ENCODE measurements around the gene MYH10.
A peak's percentile ranks its signal among the peaks of the same experiment; 100 is the strongest.

The MYH10 gene

GRCh38 chr17:8490256-8491023 lies 140.1 kb downstream of the MYH10 start:
- no peak for DNase-seq

DNA sequence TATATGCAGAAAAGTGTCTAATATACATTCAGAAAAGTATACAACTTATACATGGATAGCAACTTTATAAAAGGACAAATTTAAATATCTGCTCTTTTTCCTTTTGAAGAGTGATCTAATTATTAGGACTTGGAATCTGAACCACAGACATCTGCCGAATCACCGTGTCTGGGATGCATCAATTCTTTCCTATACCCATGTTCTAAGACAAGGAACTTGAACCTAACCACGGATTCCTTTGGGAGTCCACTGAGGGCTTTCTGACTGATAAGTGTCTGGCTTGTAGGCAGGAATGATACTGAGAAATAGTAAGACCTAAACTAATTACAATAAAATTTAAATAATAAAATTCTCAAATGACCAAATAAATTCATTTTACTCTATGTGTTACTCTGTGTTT lies 140.7 kb downstream of the MYH10 start:
- no peak for DNase-seq

- no peak for DNase-seq
Observed at GRCh38 chr17:8488901-8489300, 141.6 kb downstream of the MYH10 start.

- no peak for DNase-seq
Observed at GRCh38 chr17:8488491-8488890, 142.0 kb downstream of the MYH10 start.

DNA sequence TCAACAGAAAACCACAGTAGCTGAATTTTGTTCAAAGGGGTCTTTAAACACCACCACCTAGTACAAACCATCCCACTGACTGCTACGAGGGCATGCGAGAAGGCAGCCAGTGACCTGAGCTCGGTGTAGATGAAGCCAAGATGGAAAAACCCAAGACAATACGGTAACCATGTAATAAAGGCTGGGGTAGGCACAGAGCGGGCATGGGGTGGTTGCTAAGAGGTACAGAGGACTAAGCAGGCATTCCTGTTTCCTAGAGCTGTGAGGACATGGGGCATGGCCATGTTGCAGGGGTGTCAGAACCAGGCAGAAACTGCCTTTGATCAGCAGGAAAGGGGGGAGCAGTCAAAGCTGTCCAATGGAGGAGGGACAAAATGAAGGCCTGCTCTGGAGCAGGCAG lies 142.8 kb downstream of the MYH10 start:
- no peak for DNase-seq

DNA sequence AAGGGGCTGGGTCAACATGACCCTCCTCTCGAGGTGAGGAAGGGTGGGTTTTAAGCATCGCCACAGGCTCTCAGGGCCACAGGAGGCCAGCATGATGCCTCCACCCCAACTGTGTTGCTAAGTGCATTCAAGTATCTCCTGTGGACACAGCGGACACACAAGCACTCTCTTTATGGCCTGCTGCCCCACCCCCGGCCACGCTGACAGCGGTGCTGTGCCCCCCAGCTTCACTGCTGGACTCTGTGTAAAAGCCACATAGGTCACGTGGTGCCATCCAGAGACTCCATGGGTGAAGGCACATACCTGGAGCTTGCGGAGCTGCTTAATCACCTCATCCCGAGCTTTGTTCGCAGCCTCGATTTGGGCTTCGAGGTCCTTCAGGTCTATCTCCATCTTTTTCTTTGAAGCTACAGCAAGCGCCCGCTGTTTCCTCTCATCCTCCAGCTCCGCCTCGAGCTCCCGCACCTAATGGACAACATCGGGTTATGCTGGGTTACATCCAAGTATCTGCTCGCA lies 143.3 kb downstream of the MYH10 start:
- DNase-seq = no peak

DNA sequence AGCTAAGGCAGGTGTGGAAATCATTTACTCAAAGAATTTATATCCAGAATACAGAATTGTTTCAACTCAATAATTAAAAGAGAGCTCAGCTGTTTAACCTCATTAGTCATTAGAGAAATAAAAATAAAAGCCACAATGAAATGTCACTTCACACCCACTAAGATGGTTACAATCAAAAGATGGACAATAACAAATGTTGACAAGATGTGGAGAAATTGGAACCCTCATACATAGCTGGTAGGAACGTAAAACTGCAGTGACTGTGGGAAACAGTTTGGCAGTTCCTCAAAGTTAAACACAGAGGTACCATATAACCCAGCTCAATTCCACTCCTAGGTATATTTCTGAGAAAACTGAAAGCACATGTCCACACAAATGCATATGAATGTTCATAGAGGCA lies 145.0 kb downstream of the MYH10 start:
- DNase-seq = no peak

- DNase-seq = no peak
Observed at GRCh38 chr17:8484465-8484864, 146.1 kb downstream of the MYH10 start.

DNA sequence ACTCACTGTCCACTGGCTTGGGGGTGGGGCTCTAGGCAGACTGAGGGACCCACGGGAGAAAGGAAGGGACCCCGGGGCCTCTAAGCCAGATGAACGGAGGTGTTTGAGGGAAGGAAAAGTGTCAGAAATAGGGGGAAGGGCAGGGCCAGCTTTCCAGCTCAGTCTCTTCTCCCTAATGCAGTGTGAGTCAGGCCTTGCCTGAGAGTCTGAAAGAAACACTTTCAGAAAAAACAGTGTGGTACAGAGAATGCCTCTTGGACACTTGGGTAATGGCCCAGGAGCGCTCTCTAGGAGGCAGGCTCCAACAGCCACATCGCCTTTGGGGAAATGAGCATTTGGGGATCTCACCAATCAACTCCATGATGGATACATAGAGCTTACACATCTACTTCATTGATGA lies 148.0 kb downstream of the MYH10 start:
- no peak for DNase-seq

- no peak for DNase-seq
Observed at GRCh38 chr17:8481703-8482102, 148.8 kb downstream of the MYH10 start.

- DNase-seq = no peak
Observed at GRCh38 chr17:8481089-8481488, 149.4 kb downstream of the MYH10 start.

DNA sequence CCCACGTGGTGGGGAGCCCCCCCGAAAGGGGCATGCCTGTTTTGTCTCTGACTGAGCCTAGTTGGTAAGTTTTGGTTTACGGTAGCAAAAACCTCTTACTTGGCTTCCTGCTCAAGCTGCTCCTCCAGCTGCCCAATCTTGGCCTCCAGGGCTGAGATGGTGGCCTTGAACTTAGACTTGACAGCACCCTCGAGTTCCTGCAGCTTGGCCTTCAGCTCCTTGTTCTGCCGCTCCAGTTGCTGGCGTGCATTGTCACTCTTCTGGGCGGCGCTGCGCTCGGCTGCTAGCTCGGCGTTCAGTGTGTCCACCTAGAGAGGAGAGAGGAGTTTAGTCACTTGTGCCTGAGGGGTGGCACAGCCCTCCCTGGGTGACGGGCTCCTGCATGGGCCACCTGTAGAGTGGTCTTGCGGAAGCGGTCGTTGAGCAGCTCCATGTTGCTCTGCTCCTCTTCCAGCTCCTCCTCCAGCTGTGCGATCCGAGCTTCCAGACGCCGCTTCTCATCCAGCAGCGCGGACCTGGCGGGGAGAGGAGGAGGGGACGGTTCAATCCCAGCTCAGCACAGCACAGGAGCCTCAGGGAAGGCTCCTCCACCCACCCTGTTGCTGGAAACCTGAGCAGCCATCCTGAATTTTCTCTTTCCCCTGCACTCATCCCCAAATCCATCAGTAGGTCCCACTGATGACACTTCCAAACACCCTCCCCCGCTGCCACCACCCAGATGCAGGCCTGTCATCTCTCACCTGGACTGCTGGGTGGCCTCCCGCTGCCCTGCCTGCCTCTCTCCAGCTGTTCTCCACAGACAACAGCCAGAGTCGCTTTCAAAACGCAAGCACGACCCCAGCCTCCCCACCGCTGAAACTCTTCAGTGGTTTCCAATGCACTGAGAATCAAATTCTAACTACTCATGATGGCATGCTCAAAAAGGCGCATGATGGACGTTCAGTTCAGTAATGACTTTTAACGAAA lies 150.2 kb downstream of the MYH10 start:
- no peak for DNase-seq

GRCh38 chr17:8479431-8479947 lies 151.0 kb downstream of the MYH10 start:
- no peak for DNase-seq

- no peak for DNase-seq
Observed at GRCh38 chr17:8477715-8478441, 152.6 kb downstream of the MYH10 start.

GRCh38 chr17:8477171-8477570 lies 153.4 kb downstream of the MYH10 start:
- no peak for DNase-seq

DNA sequence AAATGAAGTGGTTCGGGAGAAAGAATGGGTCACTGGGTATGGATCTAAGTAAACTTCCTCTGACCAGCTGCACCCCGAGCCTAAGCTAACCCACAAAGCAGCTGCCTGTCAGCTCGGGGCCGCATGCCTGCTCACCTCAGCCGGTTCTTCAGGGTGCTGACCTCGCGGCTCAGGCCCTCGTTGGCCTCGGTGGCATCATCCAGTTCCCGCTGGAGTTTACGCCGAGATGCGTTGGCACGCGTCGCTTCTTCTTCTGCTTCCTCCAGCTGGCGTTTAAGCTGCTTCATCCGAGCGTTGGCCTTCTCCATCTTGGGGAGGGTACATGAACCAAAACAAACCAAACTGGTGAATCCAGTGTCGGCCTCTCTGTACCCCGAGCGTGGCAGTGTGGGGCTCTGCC lies 153.8 kb downstream of the MYH10 start:
- no peak for DNase-seq

- no peak for DNase-seq
Observed at GRCh38 chr17:8475781-8476180, 154.7 kb downstream of the MYH10 start.

DNA sequence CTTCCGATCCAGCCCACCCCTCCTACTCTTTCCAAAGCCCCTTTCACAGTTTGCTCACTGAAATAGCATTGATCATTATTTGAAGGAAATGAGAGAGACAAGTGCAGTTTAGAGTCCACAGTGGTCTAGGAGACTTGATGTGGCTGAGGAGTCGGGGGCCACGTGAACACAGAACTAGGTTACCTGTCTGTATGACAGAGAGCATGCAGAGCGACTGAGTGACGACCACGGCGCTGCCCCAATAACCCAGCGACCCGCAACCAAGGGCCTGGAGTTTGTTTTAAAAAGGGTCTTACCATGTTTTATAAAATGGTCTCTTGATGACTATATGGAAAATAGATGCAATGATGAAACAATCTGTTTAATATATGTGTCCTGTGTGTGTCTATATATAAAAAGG lies 155.3 kb downstream of the MYH10 start:
- no peak for DNase-seq

GRCh38 chr17:8474826-8475225 lies 155.7 kb downstream of the MYH10 start:
- DNase-seq = no peak

- no peak for DNase-seq
Observed at GRCh38 chr17:8473451-8474192, 156.9 kb downstream of the MYH10 start.

DNA sequence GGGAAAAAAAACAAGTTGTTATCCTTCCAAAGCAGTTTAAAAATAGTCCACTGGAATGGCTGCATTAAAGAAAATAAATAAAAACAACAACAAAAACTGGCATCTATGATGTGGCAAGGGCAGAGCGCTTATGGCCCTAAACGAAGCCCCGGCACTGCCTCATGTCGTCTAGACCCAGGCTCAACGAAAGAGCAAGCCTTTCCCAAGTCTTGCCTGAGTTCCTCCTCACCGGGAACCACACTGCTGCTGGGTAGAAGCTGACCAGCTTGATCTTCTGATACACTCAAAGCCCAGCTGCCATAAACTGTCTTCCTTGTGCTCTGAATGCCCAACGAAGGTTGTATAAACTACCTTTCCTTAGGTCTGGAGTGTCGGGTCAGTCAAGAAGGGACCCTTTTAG lies 157.9 kb downstream of the MYH10 start:
- no peak for DNase-seq

DNA sequence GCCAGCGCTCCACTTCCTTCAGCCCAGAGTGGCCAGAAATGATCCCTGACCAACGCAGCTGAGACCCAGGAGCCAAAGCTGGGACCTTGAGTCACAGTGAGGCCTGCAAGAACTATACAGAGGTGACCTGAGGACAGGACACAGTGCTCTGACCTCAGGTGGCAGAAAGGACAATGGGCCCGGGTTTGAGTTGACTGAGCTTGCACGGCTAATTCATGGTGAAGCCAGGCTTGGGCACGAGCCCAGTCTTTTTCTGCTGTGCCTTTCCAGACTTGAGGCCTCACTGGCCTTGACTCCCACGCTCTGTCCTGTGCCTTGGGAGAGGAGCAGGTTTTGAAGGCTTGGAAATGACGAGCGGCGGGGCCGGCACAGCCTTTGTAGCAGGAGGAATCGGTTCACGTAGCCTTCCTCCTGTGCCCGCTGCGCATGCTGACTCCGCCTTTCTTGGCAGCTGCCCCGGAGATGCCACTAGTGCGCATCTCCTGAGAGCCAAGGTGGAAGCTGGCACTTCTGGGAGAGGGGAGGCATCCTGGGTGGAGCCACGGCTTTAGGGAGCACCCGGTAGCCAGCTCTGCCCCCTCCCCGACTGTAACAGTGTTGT lies 160.0 kb downstream of the MYH10 start:
- peak; percentile 59 for DNase-seq
